Ramos (cell line): ENCODE results near the gene WDR36.

ENCODE experiments used
- in situ Hi-C: fragments of 300-500 bp; cut with MboI; formaldehyde crosslinking; loops from one replicate; pipeline ENCODE4 v1.14.3; 2022; ENCODE audit warnings: low sequenced_read_pairs; ENCODE audit not compliant: unreplicated experiment

WDR36 gene

GRCh38 chr5:111092062-111092853 lies at the start of gene WDR36:
WDR36 (plus strand) TSS chr5:111092348; CDS start chr5:111092457, 109 bp downstream.
- in situ Hi-C loops = no loop called here

- in situ Hi-C loops = no loop called here
These were observed 48.2 kb upstream of the WDR36 start for GRCh38 chr5:111043712-111044506.

GRCh38 chr5:111058064-111058463 lies 34.1 kb upstream of the WDR36 start:
- in situ Hi-C loops = no loop called here

- in situ Hi-C loops = no loop called here
These were observed 32.0 kb upstream of the WDR36 start for GRCh38 chr5:111060169-111060568.

- in situ Hi-C loops = no loop called here
These were observed 30.5 kb upstream of the WDR36 start for GRCh38 chr5:111061618-111062017.

- in situ Hi-C loops = no loop called here
These were observed 28.3 kb upstream of the WDR36 start for GRCh38 chr5:111063709-111064322.

GRCh38 chr5:111066261-111066938 lies 25.7 kb upstream of the WDR36 start:
- in situ Hi-C loops = no loop called here

GRCh38 chr5:111068213-111068612 lies 23.9 kb upstream of the WDR36 start:
- in situ Hi-C loops = no loop called here

GRCh38 chr5:111069839-111070238 lies 22.3 kb upstream of the WDR36 start:
- in situ Hi-C loops = no loop called here

- in situ Hi-C loops = no loop called here
These were observed 21.6 kb upstream of the WDR36 start for GRCh38 chr5:111070272-111071134.

- in situ Hi-C loops = no loop called here
These were observed 20.7 kb upstream of the WDR36 start, which contains the start of gene TSLP for GRCh38 chr5:111071413-111071812. TSLP (plus strand) TSS chr5:111071713; CDS start chr5:111071891, 178 bp downstream.

- in situ Hi-C loops = no loop called here
These were observed 19.0 kb upstream of the WDR36 start for GRCh38 chr5:111072949-111073682.

GRCh38 chr5:111074244-111074643 lies 17.9 kb upstream of the WDR36 start:
- in situ Hi-C loops = no loop called here

GRCh38 chr5:111075520-111075919 lies 16.6 kb upstream of the WDR36 start:
- in situ Hi-C loops = no loop called here

GRCh38 chr5:111076091-111076490 lies 16.1 kb upstream of the WDR36 start:
- in situ Hi-C loops = no loop called here

- in situ Hi-C loops = no loop called here
These were observed 14.5 kb upstream of the WDR36 start for GRCh38 chr5:111077678-111078077.

- in situ Hi-C loops = no loop called here
These were observed 12.3 kb upstream of the WDR36 start for GRCh38 chr5:111079846-111080245.

- in situ Hi-C loops = no loop called here
These were observed 8.8 kb upstream of the WDR36 start for GRCh38 chr5:111083323-111083722.

GRCh38 chr5:111095982-111096381 lies 3.8 kb downstream of the WDR36 start:
- in situ Hi-C loops = no loop called here
